Measurements from ENCODE around the gene DUSP22.
"Not testable (repeated sequence)": the region's sequence is repeated elsewhere in the genome, so short reads cannot be mapped to it uniquely, and the experiment has no call there.

Gene DUSP22

DNA sequence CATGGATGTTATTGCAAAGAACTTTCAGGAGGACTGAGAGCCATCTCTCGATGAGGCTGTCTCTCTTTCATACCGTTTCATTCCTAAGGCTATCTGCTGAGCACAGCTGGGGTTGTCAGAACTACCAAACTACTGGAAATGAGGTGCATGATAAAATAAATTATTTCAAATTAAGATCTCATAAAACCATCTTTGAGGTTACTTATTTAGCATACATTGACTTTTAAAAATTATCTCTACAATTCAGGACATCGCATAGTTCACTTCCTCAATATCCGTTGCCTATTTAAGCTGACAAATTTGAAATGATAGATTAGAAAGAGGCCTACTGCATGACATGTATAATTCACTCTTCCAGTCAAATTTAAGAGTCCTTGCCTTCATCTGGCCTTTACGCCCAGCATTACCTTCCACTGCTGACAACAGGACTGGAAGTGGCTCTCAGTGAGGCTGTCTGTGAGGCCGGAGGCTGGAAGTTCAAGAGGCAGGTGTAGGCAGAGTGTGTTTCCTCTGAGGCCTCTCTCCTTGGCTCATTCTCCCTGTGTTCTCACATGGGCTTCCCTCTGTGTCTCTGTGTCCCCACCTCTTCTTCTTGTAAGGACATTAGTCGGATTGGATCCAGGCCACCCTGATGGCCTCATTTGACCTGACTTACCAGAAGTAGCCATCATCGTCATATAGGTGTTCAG, 12.8 kb upstream of the DUSP22 start:
- in situ Hi-C loops (cut with HindIII; ENCODE audit: low sequenced_read_pairs) = loop anchor here (5.0 kb wide), 1 partner anchor 38 kb away; no protein-coding TSS in a partner anchor

GRCh38 chr6:280775-281468, 11.4 kb upstream of the DUSP22 start:
- in situ Hi-C loops (cut with HindIII; ENCODE audit: low sequenced_read_pairs) = no loop called here

DNA sequence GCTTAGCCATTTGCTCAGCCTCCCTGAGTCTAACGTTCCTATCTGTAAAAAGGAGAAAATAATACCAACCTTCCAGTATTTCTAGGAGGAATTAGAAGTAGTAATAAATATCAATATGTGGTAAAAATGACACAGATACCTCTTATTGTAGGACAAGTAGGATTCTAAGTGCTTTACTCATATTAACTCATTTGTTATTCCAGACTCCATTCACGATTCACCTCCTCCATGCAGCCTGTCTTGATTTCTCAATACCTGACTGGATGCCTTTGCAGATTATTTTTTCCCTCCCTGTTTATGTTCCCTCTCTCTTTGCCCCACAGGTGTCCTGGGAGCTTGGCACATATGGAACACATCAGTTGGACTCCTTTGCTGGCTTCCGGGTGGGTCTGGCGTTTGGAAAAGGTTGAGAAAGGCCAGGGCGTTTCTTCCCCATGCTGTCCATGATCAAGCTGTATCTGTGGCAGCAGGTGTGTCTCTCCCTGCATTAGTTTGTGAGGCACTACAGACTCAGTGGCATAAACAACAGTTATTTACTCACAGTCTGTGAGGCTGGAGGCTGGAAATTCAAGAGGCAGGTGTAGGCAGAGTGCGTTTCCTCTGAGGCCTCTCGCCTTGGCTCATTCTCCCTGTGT, 10.7 kb upstream of the DUSP22 start:
- in situ Hi-C loops (cut with HindIII; ENCODE audit: low sequenced_read_pairs) = no loop called here

DNA sequence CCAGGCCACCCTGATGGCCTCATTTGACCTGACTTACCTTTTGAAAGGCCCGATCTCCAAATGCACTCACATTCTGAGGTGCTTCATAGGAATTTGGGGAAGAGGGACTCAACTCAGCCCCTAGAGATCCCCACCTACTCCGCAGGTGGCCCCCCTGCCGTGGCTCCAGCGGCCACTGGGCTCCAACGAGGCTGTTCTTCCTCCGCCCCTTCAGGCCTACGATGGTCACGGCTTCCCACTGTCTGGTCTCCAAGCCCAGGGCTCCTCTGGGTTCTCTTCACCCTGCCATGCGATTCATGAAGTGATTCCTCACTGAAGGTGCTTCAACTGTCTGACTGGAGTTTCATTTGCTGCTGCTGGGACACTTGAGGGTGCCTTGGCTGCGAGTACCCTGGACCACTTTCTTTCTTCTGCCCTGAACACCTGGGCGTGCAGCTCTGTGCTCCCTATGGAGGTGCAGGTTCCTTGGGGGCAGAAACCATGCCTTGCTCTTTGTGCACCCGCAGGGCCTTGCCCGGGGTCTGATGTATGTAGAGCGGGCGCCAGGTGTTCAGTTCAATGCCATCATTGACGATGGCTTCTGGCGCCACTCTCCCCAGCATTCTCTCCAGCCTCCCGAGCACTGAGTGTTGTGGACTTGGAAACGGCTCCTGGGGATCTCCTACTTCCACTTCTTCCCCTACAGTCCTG, 10.0 kb upstream of the DUSP22 start:
- in situ Hi-C loops (cut with HindIII; ENCODE audit: low sequenced_read_pairs) = no loop called here

DNA sequence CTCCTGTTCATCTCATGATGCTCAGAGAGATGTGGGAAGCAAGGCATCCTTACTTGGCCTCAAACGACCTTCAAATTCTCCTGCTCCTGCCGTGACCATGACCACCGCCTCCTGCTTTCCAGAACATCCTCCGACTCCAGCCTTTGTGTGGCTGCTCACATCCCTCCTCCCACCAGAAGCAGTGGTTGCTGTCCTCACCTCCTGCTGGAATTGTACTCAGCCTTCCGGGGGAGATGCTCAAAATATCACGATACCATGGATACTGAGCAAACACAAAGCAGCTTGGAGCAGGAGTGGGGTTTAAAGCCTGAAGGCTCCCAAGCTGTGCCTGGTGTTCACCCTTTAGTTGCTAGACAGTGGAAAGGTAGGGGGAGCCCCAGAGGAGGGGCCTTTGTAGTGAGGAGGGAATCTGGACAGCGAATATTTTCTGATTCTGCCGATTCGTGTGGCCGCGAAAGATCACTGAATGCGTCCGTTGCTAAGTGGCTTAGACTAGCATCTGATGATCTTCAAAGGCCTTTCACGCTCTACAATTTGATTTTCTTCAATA, 9.3 kb upstream of the DUSP22 start:
- in situ Hi-C loops (cut with HindIII; ENCODE audit: low sequenced_read_pairs) = no loop called here

GRCh38 chr6:284486-284885, 7.8 kb upstream of the DUSP22 start:
- in situ Hi-C loops (cut with HindIII; ENCODE audit: low sequenced_read_pairs) = no loop called here

DNA sequence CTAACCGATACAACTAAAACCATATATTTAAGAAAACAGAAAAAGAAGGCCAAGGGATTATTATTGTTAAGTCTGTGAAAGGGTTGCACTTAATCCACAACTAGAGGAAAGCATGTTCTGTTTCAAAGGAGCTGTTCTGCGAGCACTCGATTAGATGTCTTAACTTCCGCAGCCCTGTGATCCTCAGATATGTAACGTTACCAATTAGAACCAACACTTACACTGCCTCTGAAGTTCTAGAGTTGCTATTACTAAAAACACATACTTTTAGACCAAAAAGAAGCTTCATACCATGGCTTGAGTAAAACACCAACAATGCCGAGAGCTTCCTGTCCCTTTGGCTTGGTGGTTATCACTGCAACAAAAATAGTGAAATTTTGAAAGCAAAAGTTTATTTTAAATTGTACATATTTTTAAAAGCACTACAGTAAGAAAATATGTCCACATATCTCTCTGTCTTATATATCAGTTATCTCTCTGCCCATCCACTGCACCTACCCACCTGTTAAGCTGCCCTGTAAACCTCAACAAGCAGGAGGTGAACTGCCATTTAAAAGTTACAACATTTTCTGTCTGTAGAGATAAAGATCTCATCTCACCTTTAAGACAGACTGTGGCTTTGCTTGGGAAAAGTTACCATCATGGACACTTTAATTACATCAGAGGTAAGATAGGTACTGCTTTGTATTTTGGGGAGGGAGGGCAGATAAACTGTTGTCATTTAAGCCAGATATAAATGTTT, 7.1 kb upstream of the DUSP22 start:
- in situ Hi-C loops (cut with HindIII; ENCODE audit: low sequenced_read_pairs) = no loop called here

DNA sequence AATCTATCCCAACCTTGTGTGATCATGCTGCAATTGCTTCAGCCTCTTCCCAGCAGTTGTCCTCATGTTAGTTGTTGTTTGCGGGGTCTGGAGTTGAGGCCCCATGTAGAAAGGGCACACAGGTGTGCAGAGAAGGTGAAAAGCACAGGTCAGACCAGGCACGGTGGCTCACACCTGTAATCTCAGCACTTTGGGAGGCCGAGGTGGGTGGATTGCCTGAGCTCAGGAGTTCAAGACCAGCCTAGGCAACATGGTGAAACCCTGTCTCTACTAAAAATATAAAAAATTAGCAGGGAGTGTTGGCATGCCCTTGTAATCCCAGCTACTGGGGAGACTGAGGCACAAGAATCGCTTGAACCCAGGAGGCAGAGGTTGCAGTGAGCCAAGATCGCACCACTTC, 6.4 kb upstream of the DUSP22 start:
- in situ Hi-C loops (cut with HindIII; ENCODE audit: low sequenced_read_pairs) = not testable (repeated sequence)

- in situ Hi-C loops (cut with HindIII; ENCODE audit: low sequenced_read_pairs) = no loop called here
These were observed 5.4 kb upstream of the DUSP22 start for GRCh38 chr6:286681-287488.

GRCh38 chr6:287489-287860, 4.8 kb upstream of the DUSP22 start:
- in situ Hi-C loops (cut with HindIII; ENCODE audit: low sequenced_read_pairs) = no loop called here

GRCh38 chr6:288866-289265, 3.4 kb upstream of the DUSP22 start:
- in situ Hi-C loops (cut with HindIII; ENCODE audit: low sequenced_read_pairs) = no loop called here

DNA sequence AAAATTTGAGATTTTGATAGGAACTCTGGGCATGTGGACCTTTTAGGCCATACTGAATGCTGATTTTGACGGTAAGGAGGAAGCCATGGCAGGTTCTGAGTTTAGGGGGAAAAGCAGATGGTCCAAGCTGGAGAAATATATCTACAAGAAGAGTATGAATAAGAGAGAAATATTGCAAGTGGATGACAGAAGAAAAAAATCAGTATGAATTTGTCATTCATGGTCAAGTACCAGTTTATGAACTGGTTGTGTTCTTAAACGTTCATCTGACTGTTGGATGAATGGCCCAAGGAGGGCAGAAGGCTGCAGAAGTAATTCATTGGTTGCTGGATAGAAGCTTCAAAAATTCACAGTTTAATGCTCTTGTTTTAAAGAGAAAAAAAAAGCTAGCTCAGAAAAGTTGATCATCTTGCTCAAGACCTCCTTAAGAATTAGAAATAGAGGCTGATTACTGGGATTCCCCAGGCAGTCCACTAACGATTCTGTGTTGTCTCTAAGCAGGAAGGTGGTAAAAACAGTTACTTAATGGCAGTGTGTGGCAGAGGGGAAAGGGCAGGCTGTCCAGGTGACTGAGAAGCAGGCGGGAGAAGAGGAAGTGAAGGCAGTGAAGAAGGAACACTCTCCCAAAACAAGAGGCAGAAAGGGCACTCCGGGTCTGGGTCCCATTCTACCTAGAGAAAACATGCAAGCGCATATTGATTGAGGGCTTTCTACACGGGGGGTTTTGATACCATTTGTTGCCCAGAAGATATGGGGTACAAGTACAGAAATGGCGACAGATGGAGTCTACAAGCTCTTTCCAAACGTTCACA, 2.0 kb upstream of the DUSP22 start:
- in situ Hi-C loops (cut with HindIII; ENCODE audit: low sequenced_read_pairs) = no loop called here

- in situ Hi-C loops (cut with HindIII; ENCODE audit: low sequenced_read_pairs) = no loop called here
These were observed 1.0 kb upstream of the DUSP22 start for GRCh38 chr6:291204-291696.

- in situ Hi-C loops (cut with HindIII; ENCODE audit: low sequenced_read_pairs) = no loop called here
These were observed 362 bp downstream of the DUSP22 start for GRCh38 chr6:292506-293192.

DNA sequence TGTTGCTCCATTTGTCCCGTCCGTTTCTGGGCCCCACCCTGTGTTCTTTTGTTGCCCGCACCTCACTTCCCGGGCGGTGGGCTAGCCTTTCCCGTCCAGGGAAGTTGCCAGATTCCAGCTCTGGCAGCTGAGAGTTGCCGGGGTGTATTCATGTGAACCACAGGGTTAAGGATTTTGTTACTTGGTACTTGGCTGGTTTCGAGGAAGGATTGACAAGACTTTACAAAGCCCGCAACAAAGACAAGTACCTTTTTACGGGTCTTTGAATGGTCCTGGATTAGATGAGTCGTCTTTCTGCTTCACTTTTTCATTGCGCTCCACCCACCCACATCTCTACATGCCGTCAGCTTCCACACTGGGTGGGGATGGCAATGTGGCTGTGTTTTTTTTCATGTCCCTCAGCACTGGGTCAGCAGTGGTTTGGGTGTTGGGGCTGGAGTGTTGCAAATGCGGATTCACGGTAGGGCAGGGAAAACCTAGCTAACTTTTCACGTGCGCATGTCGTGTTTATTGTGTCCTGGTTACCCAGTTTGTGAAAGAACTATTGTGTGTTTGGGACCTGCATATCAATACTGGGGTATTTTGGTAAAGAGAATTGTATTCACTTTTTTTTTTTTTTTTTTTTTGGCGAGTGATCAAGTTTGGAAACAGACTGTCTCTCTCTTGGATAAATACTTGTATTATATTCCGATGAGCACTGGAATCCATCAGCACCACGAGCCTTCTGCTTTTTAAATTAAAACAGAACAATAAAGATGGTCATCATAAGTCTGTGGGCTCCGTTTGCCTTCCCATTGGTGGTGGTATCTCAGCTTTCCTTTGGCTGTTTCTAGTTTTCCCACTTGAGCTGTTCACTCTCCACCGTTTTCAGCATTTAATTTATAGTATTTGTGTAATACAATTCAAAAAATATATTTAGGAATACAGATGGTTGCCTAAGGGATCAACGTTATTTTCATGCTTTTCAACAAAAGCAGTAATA, 1.2 kb downstream of the DUSP22 start:
- in situ Hi-C loops (cut with HindIII; ENCODE audit: low sequenced_read_pairs) = no loop called here

DNA sequence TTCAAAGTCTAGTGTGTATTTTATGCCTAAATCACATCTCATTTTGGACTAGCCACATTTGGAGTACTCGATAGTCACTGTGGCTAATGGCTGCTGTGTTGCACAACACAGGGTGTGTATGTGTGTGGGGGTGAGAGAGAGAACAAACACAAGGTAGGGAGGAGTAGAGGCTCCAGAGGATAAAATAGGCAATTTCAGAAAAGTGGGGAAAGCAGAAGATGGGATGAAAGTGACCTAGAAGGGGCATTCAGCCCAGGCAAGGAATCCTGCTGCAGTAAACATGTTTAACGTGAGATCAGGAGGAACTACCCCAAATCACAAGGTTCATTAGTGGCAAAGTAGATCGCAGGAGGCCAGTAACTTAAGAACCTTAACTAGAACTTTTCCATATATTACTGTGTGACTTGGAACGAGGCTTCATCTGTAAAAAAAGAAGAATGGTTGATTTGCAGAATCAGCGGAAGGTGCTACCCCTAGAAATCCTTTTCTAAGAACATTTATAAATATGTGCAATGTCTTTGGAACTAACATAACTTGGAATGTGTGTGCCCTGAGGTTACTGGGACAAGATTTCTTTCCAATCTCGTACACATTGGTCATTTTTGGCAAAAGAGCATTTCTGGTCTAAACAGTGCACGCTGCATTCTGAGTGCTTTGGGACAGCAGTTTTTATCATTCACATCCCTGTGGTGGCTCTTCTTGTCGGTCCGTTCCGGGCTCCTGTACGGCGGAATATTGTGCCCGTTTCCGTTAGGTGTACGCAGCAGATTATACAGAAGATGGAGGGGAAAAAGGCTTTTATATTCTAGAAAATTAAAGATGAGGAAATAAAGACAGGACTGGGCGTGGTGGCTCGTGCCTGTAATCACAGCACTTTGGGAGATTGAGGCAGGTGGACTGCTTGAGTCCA, 2.6 kb downstream of the DUSP22 start:
- in situ Hi-C loops (cut with HindIII; ENCODE audit: low sequenced_read_pairs) = no loop called here
